Heart right ventricle (tissue), 16 donors: ENCODE results near the gene KMT5B. TPM values are rescaled to one million over a fixed set of nuclear protein-coding genes. Genes with fewer than 3 reads are reported as not detected.

Source experiments
- ATAC-seq, 8 donors: fragments of 200-7000 bp; cut with Tn5 transposase; one replicate each; pipeline ENCODE4 v1.9.1; 2020; ENCODE audit warnings: mild to moderate bottlenecking in 8 of 8, moderate library complexity in 8 of 8, moderate number of reproducible peaks in 1 of 8
- DNase-seq, 2 donors: peaks; one replicate each; pipeline ENCODE4 v3.0.0-alpha.2; 2020
- H3K27ac ChIP-seq, 10 donors: fragments of 200-600 bp; sonication (generic) in 2 of 10; one replicate each; pipeline versions ENCODE4 v1.5.0 to v1.8.0; 2020 to 2022; ENCODE audit warnings: mild to moderate bottlenecking in 3 of 10
- H3K27me3 ChIP-seq, 7 donors: fragments of 200-600 bp; one replicate each; pipeline ENCODE4 v1.8.0; 2021 to 2022; ENCODE audit warnings: mild to moderate bottlenecking in 2 of 7
- H3K36me3 ChIP-seq, 9 donors: fragments of 200-600 bp; sonication (generic) in 1 of 9; one replicate each; pipeline versions ENCODE4 v1.5.0 to v1.8.0; 2020 to 2022; ENCODE audit warnings: mild to moderate bottlenecking in 2 of 9
- H3K4me1 ChIP-seq, 9 donors: fragments of 200-600 bp; sonication (generic) in 1 of 9; one replicate each; pipeline versions ENCODE4 v1.5.0 to v1.8.0; 2020 to 2022; ENCODE audit warnings: mild to moderate bottlenecking in 4 of 9
- H3K4me3 ChIP-seq, 10 donors: fragments of 200-600 bp; sonication (generic) in 2 of 10; one replicate each; pipeline versions ENCODE4 v1.5.0 to v1.8.0; 2020 to 2022; ENCODE audit warnings: mild to moderate bottlenecking in 7 of 10, moderate library complexity in 2 of 10
- H3K9me3 ChIP-seq, 11 donors: fragments of 200-600 bp in 10 of 11; sonication (generic) in 2 of 11; one replicate each; pipeline versions ENCODE4 v1.5.0 to v1.8.0; 2013 to 2022; ENCODE audit warnings: mild to moderate bottlenecking in 2 of 11, control low read depth in 1 of 11, moderate library complexity in 1 of 11
- WGBS, 2 donors: extraction: QIAGEN DNeasy Blood & Tissue Kit; methylation state at CpG; one replicate each; pipeline ENCODE4 v1.1.7; 2013; ENCODE audit warnings: inconsistent platforms in 1 of 2; 5-methylcytosine and 5-hydroxymethylcytosine counted together
- intact Hi-C, 10 donors: fragments of 100-400 bp; cut with DNase I; formaldehyde crosslinking; loops; one replicate each; pipeline versions ENCODE4 v1.11.1 to v1.14.2; 2022
- polyA plus RNA-seq, 2 donors: library from polyadenylated mRNA; stranded (reverse); fragments of 200-250 nt; gene quantifications; one replicate each; pipeline ENCODE4 v1.2.3, GENCODE V29; 2013
- total RNA-seq, 10 donors: library from RNA; stranded (reverse); fragmentation: NEBNext Ultra II Directional in 3 of 10; extraction: Animal tissue kit (Norgen Biotek cat#: 25700) in 3 of 10; gene quantifications; one replicate each; pipeline versions ENCODE4 v1.2.1 to v1.2.4, GENCODE V29; 2021 to 2023
- TF ChIP-seq, protein P1 (sequence below), 9 donors: fragments of 200-600 bp; sonication (generic) in 2 of 9; IDR thresholded peaks; one replicate each; pipeline versions ENCODE4 v1.5.0 to v1.8.0; 2021 to 2022; ENCODE audit warnings: antibody characterized with exemption in 9 of 9, mild to moderate bottlenecking in 5 of 9, moderate library complexity in 1 of 9
- donor health status: Arrhythmogenic right ventricular cardiomyopathy.
- donor health status: ischemic (EF 13 %, LVEDD 7.1; RV severe dilation, severe dysfunction).
- donor health status: healthy with polysubstance abuse.
- donor health status: DM: no; HTN: yes; CAD: no.
- donor health status: DM: no; HTN: no; CAD: no.
- donor health status: ischemic (EF 25% LVEDD 6.9; RV normal size, moderate dysfunction).
- donor health status: ischemic (EF 25% LVEDD 5.7; RV mildly dilated, moderate dysfunction).
- donor health status: healthy.
- donor health status: DM: yes; HTN: yes; CAD: no.
- donor health status: Ischemic cardiomyopathy.
- donor health status: ischemic (EF 35%, LVEDD 5.7; RV mildly dilated, moderate dysfunction).
- donor health status: nonischemic (EF 11% LVEDD 7.7; RV severe dilation, severe dysfunction).
- donor health status: DM: yes; HTN: yes; CAD: no.
- donor health status: PGD.
- donor health status: ischemic (EF 29% LVEDD 5.4; RV normal size, mild dysfunction).
- donor health status: nonischemic (EF 23%, LVEDD 6.1; RV moderate dilation, normal function).

The KMT5B gene
- total and polyA plus RNA-seq, 12 donors: 10.5 to 37.1 (median 29.6) TPM

DNA sequence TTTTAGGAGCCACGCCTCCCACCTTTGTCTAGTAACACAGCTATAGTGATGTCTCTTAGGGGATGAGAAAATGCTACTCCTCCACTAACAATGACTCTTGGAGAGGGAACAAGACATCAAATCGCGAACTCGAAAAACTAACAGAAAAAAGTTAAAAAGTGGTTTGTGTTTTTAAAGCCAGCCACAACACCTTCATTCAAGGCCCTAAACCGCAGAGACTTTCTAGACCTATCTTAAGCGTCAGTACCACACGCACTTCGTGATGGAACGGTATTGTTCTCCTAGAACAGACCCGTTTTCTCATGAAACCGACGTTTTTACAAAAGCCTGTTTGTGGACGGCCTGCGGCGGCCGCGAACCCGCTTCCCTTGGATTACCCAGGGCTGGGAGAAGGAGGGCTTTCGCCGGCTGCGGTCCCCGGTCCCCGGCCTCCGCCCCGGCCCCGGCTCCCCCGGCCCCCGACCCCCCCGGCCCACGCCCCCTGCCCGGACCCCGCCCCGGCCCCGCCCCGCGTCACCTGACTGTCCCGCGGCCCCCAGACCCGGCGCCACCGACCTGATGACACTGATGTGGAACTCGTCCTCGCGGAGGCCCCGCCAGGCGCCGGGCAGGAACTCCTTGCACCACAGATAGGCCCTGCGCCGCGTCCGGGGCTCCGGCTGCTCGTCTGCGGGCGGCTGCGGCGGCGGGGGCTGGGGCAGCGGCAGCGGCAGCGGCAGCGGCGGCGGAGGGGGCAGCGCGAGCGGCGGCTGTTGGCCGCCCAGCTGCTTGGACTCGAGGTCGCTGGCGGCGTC is 92.6 kb downstream of the KMT5B start:
- peak overlapping the region; percentile 57 to 100 (median 88) for H3K27ac ChIP-seq
- DNase-seq (peak; percentile 42 to 56), ATAC-seq (no peak)
- no peaks in the 10 kb centered on the region for H3K9me3 ChIP-seq
- TF ChIP-seq, protein P1, sequence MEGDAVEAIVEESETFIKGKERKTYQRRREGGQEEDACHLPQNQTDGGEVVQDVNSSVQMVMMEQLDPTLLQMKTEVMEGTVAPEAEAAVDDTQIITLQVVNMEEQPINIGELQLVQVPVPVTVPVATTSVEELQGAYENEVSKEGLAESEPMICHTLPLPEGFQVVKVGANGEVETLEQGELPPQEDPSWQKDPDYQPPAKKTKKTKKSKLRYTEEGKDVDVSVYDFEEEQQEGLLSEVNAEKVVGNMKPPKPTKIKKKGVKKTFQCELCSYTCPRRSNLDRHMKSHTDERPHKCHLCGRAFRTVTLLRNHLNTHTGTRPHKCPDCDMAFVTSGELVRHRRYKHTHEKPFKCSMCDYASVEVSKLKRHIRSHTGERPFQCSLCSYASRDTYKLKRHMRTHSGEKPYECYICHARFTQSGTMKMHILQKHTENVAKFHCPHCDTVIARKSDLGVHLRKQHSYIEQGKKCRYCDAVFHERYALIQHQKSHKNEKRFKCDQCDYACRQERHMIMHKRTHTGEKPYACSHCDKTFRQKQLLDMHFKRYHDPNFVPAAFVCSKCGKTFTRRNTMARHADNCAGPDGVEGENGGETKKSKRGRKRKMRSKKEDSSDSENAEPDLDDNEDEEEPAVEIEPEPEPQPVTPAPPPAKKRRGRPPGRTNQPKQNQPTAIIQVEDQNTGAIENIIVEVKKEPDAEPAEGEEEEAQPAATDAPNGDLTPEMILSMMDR (IDR thresholded peaks at IDR 0.05): no peak
- no peaks in the 10 kb centered on the region for H3K27me3 ChIP-seq
- intact Hi-C loops: loop anchor here in 5 of 10 donors (2.0 to 10.0 kb wide), 5 partner anchors 82 to 92 kb away; partner anchors contain the start of genes TCIRG1 (in 3 of the 5), NDUFS8 (in 2 of the 5) and KMT5B (in 1 of the 5)
- peak overlapping the region; percentile 31 to 90 (median 62) for H3K4me3 ChIP-seq
- H3K4me1 ChIP-seq: peaks cover 3 to 57% (median 40%) of the 10 kb centered on the region in 9 donors
- H3K36me3 ChIP-seq: no peaks in the 10 kb centered on the region
- WGBS, 2 donors: 1 to 2% methylated on average over 58 to 72 of the region's 73 CpGs

DNA sequence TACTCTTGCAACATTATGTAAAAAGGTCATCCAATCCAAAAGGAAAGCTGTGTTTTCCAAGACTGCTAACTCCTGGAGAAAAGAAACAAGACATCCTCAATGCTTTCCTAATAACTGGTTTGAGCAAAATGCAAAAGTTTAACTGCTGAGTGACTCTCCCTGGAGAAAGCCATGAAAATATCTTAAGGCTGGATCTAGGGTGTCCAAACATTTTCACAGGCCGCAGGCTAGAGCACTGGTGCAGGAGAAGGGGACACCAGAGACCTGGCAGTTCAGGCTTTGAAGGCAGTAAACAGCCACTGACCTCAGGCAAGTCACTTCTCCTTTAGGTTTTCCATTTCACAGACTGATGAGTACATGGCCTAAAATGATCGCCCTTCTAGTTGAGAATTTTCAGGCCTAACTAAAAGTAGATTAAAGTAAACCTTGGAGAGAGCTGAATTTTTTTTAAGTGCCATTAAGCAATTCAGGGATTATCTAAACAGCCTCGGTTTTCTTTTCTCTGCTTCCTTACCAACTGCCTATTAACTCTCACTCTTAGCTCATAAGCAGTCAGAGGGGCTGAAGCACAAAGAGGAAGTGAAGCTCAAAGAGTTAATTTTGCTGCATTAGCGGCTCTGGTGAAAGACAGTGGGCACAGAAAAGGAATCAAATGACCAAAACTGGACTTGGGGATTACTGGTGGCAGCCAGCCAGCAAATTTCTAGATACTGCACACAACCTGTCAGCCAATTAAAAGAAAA is 94.2 kb downstream of the KMT5B start:
- Histone ChIP-seq H3K36me3 (no peaks in the 10 kb centered on the region), H3K9me3 (no peaks in the 10 kb centered on the region), H3K27ac (peak overlapping the region in 7 of 10 donors; percentile 8 to 76 (median 26)), H3K4me1 (peaks cover 3 to 64% (median 40%) of the 10 kb centered on the region in 9 donors), H3K27me3 (no peaks in the 10 kb centered on the region), H3K4me3 (peak overlapping the region in 4 of 10 donors; percentile 4 to 65 (median 32))
- intact Hi-C loops: no loop called here
- 52 to 63% methylated on average over 4 of the region's 4 CpGs for WGBS, 2 donors
- ATAC-seq (no peak), DNase-seq (no peak)
- TF ChIP-seq, protein P1 (IDR thresholded peaks at IDR 0.05): no peak

DNA sequence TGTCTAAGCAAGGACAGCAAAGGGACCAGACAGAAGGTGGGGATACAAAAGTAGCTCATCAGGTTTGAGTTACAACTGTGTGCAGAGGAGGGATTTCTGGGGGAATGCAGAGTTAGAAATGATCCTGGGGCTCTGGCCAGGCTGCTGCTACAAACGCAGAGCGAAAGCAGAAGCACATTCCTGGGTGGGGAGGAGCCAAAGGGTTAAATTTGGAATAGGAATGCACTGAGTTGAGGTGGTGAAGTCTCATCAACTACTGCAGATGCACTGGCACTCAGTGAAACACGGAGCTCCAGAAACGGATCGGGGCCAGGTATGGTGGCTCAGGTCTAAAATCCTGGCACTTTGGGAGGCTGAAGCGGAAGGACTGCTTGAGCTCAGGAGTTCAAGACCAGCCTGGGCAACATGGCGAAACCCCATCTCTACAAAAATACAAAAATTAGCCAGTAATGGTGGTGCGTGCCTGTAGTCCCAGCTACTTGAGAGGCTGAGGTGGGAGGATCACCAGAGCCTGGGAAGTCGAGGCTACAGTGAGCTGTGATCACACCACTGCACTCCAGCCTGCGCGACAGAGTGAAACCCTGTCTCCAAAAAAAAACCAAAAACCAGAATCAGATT is 95.1 kb downstream of the KMT5B start:
- no peaks in the 10 kb centered on the region for H3K27me3 ChIP-seq
- peaks cover 3 to 66% (median 40%) of the 10 kb centered on the region in 9 donors for H3K4me1 ChIP-seq
- WGBS, 2 donors: 50 to 73% methylated on average over 11 of the region's 11 CpGs
- intact Hi-C loops: no loop called here
- DNase-seq (no peak), ATAC-seq (no peak)
- H3K36me3 ChIP-seq: no peaks in the 10 kb centered on the region
- TF ChIP-seq, protein P1 (IDR thresholded peaks at IDR 0.05): no peak
- no peak overlapping the region for H3K4me3 ChIP-seq
- peak overlapping the region in 5 of 10 donors; percentile 8 to 76 (median 16) for H3K27ac ChIP-seq
- no peaks in the 10 kb centered on the region for H3K9me3 ChIP-seq

DNA sequence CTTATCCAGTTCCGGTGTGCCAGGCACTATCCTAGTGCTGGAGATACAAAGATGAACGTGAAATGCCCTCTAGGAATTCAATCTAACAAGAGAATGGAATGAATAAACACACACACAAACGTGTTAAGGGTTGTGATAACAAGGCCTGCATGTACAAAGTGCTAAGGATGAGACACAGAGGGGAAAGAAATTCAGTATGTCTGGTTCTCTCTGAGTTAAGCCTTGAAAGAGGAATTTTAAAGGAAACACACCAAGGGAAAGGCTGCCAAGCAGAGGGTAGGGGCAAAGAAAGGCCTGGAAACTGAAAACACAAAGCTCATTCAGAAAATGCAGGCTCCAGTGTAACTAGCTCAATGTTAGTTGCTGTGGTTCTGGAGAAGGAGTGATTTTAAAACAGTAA is 96.1 kb downstream of the KMT5B start:
- intact Hi-C loops: no loop called here
- WGBS, 2 donors: 48 to 53% methylated on average over 3 of the region's 3 CpGs
- peaks cover 1 to 62% (median 36%) of the 10 kb centered on the region in 9 donors for H3K4me1 ChIP-seq
- TF ChIP-seq, protein P1 (IDR thresholded peaks at IDR 0.05): no peak
- no peak for ATAC-seq
- H3K27ac ChIP-seq: peak overlapping the region in 3 of 10 donors; percentile 0 to 26 (median 8)
- DNase-seq: no peak
- no peaks in the 10 kb centered on the region for H3K27me3 ChIP-seq
- H3K9me3 ChIP-seq: no peaks in the 10 kb centered on the region
- no peak overlapping the region for H3K4me3 ChIP-seq
- H3K36me3 ChIP-seq: no peaks in the 10 kb centered on the region
